BE2C (cell line): ENCODE results near the gene MPV17L2.

ENCODE experiments used
- DNase-seq: peaks from one replicate; pipeline ENCODE4 v3.0.0-alpha.2; 2020
- H3K27me3 ChIP-seq: fragments of 250-450 bp; sonication (Bioruptor Pico); 2 replicates; pipeline ENCODE4 v1.5.1; 2020; ENCODE audit warnings: mild to moderate bottlenecking
- H3K36me3 ChIP-seq: fragments of 250-450 bp; sonication (Bioruptor Pico); 2 replicates; pipeline ENCODE4 v1.5.1; 2020; ENCODE audit warnings: mild to moderate bottlenecking
- H3K4me1 ChIP-seq: fragments of 250-450 bp; sonication (Bioruptor Pico); 2 replicates; pipeline ENCODE4 v1.5.1; 2020
- H3K4me3 ChIP-seq: 2 replicates; pipeline ENCODE4 v1.5.1; 2011; ENCODE audit warnings: low read depth, low read length
- H3K9me3 ChIP-seq: fragments of 250-450 bp; sonication (Bioruptor Pico); 2 replicates; pipeline ENCODE4 v1.5.1; 2020
- CTCF ChIP-seq: IDR thresholded peaks from 2 replicates; pipeline ENCODE4 v1.5.1; 2012; ENCODE audit warnings: mild to moderate bottlenecking, low read depth, low read length

Gene MPV17L2

GRCh38 chr19:18216789-18217188 is 23.8 kb downstream of the MPV17L2 start:
- H3K27me3 ChIP-seq = no peaks in the 10 kb centered on the region
- H3K4me3 ChIP-seq = no peak overlapping the region
- no peak for DNase-seq
- TF ChIP-seq CTCF = no peak
- H3K9me3 ChIP-seq = no peaks in the 10 kb centered on the region
- H3K36me3 ChIP-seq = no peaks in the 10 kb centered on the region
- H3K4me1 ChIP-seq = no peaks in the 10 kb centered on the region

GRCh38 chr19:18218159-18218558 is 25.1 kb downstream of the MPV17L2 start:
- Histone ChIP-seq H3K9me3 (no peaks in the 10 kb centered on the region), H3K4me3 (no peak overlapping the region), H3K4me1 (no peaks in the 10 kb centered on the region), H3K27me3 (no peaks in the 10 kb centered on the region), H3K36me3 (no peaks in the 10 kb centered on the region)
- no peak for DNase-seq
- TF ChIP-seq CTCF = no peak

- H3K4me3 ChIP-seq = no peak overlapping the region
- H3K9me3 ChIP-seq = no peaks in the 10 kb centered on the region
- H3K36me3 ChIP-seq = no peaks in the 10 kb centered on the region
- H3K27me3 ChIP-seq = no peaks in the 10 kb centered on the region
- no peaks in the 10 kb centered on the region for H3K4me1 ChIP-seq
- DNase-seq = no peak
- TF ChIP-seq CTCF = no peak
Measured at GRCh38 chr19:18218600-18218999, 25.6 kb downstream of the MPV17L2 start.

- H3K4me3 ChIP-seq = no peak overlapping the region
- no peak for DNase-seq
- H3K27me3 ChIP-seq = peaks cover 6% of the 10 kb centered on the region
- H3K4me1 ChIP-seq = no peaks in the 10 kb centered on the region
- no peaks in the 10 kb centered on the region for H3K9me3 ChIP-seq
- no peak for TF ChIP-seq CTCF
- no peaks in the 10 kb centered on the region for H3K36me3 ChIP-seq
Measured at GRCh38 chr19:18219911-18220631, 27.1 kb downstream of the MPV17L2 start.

GRCh38 chr19:18220632-18221275 is 27.7 kb downstream of the MPV17L2 start:
- no peak for DNase-seq
- no peaks in the 10 kb centered on the region for H3K9me3 ChIP-seq
- no peak overlapping the region for H3K4me3 ChIP-seq
- peaks cover 13% of the 10 kb centered on the region for H3K27me3 ChIP-seq
- TF ChIP-seq CTCF = no peak
- H3K36me3 ChIP-seq = no peaks in the 10 kb centered on the region
- peaks cover 2% of the 10 kb centered on the region; the same call in 1 of the 2 replicates for H3K4me1 ChIP-seq
